Activated T-cell treated with anti-CD3 and anti-CD28 coated beads, Interleukin-2, amount 50 U/mL, for 24 hours (primary cell): ENCODE results near the gene TMEM45B.
"Not testable (repeated sequence)": the region's sequence is repeated elsewhere in the genome, so short reads cannot be mapped to it uniquely, and the experiment has no call there.

Experiments used
- DNase-seq: peaks from one replicate; pipeline ENCODE4 v3.0.0-alpha.2; 2020
- H3K27ac Mint-ChIP-seq: 2 replicates; pipeline ENCODE4 v1.8.0; 2020; ENCODE audit warnings: mild to moderate bottlenecking, mixed read lengths
- H3K27me3 Mint-ChIP-seq: 2 replicates; pipeline ENCODE4 v1.8.0; 2020; ENCODE audit warnings: mixed read lengths
- H3K36me3 Mint-ChIP-seq: 2 replicates; pipeline ENCODE4 v1.8.0; 2020; ENCODE audit warnings: low read depth, mixed read lengths
- H3K4me1 Mint-ChIP-seq: 2 replicates; pipeline ENCODE4 v1.8.0; 2020; ENCODE audit warnings: low read depth, mixed read lengths
- H3K4me3 Mint-ChIP-seq: 2 replicates; pipeline ENCODE4 v1.8.0; 2020; ENCODE audit warnings: mild to moderate bottlenecking, moderate library complexity, mixed read lengths
- H3K9me3 Mint-ChIP-seq: 2 replicates; pipeline ENCODE4 v1.8.0; 2020; ENCODE audit warnings: mixed read lengths

The TMEM45B gene

DNA sequence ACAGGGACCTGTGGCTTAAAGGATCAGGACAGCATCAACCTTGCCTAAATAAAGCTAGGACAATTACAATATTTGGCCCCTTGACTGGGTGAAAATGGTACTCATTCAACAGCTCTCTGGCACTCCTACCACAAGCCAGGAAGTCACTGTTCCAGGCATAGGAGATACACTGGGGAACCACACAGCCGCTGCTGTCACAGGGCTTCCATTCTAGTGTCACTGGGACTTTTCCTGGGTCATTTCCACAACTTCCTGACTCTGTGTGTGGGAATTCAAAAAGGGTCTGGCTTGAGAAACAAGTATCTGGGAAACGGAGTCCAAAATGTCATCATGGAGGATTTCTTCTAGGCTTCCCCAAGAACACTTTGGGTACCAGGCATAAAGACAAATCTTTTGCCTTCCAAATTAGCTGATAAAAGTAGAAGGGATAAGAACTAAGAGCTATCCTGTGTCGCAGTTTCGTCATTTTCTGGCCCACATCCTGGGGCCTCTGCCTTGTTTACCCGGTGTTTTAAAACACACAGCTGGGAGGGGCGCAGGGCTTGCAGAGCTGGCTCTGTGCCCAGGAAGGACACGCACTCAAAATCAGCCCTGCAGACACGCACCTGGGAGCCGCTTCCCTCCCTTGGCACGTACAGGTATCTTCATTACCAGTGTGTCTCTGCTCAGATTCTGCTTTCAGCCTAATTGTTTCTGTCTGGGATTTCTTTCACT, 38.0 kb downstream of the TMEM45B start:
- DNase-seq, result peak; percentile 46
- H3K9me3 Mint-ChIP-seq, result no peaks in the 10 kb centered on the region
- H3K4me1 Mint-ChIP-seq, result peaks cover 37% of the 10 kb centered on the region
- peak overlapping the region; percentile 86 for H3K27ac Mint-ChIP-seq
- H3K36me3 Mint-ChIP-seq, result peaks cover 18% of the 10 kb centered on the region
- H3K4me3 Mint-ChIP-seq, result peak overlapping the region; percentile 16
- no peaks in the 10 kb centered on the region for H3K27me3 Mint-ChIP-seq

DNA sequence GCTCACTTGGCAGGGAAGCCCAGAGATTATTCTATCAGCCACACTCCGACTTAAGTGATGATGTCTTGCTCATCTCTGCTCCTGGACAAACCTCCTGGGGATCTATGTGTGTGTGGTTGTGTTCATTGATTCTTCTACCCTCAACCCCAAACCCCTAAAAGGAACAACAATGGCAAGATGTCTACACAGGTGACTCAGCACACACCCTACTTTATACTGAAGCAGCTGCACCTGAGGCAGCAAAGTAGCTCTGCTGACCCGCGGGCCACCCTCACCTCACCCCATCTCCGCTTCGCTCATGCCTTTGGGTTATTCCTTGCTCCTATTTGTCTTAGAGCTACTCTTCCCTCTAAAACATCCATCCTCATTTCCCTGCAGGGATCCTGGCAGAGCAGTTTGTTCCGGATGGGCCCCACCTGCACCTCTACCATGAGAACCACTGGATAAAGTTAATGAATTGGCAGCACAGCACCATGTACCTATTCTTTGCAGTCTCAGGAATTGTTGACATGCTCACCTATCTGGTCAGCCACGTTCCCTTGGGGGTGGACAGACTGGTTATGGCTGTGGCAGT, 38.7 kb downstream of the TMEM45B start:
- Mint-ChIP-seq H3K9me3 (no peaks in the 10 kb centered on the region), H3K36me3 (peaks cover 24% of the 10 kb centered on the region), H3K4me1 (peaks cover 40% of the 10 kb centered on the region), H3K4me3 (peak overlapping the region; percentile 16), H3K27me3 (no peaks in the 10 kb centered on the region), H3K27ac (peak overlapping the region; percentile 86)
- no peak for DNase-seq

DNA sequence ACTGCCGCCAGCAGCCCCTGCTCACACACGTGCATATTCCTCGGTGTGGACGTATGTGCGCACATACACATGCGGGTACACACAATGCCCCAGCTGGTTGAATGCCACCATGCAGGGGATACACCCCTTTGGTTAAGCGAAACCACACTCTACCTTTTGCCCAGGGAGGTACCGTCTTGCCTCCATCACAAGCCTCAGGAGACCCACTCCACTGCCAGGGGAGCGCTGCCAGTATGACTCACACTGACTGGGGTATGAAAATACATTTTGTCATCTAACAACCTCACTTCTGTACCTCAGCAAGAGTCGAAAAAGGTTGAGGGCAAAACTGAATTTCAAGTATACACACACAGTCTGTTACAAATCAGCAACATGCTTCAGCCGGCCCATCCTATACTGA, 39.4 kb downstream of the TMEM45B start:
- Mint-ChIP-seq H3K4me3 (no peak overlapping the region), H3K27ac (no peak overlapping the region), H3K4me1 (peaks cover 47% of the 10 kb centered on the region), H3K36me3 (peaks cover 32% of the 10 kb centered on the region), H3K27me3 (no peaks in the 10 kb centered on the region), H3K9me3 (no peaks in the 10 kb centered on the region)
- no peak for DNase-seq

DNA sequence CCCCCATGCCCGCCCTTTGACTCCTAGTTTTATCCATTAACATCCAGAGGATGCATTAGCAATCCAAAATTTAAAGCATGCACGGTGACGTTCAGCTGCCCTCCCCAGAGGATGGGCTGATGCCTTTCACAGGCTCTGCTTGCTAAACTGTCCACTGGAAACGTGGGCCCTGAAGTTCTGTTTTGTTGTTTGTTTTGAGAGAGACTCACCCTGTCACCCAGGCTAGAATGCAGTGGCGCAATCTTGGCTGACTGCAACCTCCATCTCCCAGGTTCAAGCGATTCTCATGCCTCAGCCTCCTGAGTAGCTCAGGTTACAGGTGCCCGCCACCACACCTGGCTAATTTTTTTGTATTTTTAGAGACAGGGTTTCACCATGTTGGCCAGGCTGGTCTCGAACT, 40.4 kb downstream of the TMEM45B start:
- DNase-seq, result no peak
- Mint-ChIP-seq H3K27me3 (no peaks in the 10 kb centered on the region), H3K4me1 (peaks cover 54% of the 10 kb centered on the region), H3K27ac (no peak overlapping the region), H3K4me3 (no peak overlapping the region), H3K9me3 (no peaks in the 10 kb centered on the region), H3K36me3 (peaks cover 41% of the 10 kb centered on the region)

DNA sequence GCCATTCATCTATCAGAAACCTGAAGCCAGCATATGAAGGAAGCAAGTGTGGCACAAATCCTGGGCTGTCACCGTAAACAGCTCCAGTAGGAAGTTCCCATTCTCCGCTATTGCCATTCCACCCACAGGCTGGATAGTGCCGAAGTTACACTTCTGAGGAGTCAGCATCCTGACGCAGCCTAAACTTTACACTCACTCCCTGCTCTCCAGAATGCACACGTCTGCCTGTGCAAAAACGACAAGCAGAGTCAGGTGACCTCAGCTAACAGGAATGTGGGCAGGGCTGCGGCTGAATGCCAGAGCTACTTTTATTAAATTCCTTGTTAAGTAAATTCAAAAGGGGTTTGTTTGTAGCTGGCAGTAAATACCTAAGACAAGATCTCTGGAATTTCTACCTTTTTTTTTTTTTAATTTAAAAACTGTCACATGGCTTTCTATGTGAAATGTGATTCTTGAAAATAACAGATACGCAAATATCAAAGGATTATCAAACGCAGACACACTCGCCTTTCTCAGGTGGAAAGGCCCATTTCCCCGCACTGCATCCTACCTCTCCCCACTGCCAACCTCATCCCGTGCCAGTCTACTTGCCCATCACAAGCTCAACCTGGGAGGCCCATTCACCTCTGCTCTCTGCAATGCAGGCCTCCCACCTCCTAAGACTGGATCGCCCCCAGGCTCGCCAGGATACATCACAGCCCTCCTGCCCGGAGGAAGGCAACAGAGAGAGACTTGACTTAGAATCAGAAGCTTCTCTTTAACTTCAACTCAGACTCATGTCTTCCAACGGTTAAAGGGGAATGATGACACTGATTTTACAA, 46.3 kb downstream of the TMEM45B start:
- Mint-ChIP-seq H3K36me3 (peaks cover 93% of the 10 kb centered on the region), H3K4me3 (no peak overlapping the region), H3K27me3 (no peaks in the 10 kb centered on the region), H3K27ac (peak overlapping the region; percentile 75), H3K9me3 (no peaks in the 10 kb centered on the region), H3K4me1 (peaks cover 42% of the 10 kb centered on the region)
- no peak for DNase-seq

DNA sequence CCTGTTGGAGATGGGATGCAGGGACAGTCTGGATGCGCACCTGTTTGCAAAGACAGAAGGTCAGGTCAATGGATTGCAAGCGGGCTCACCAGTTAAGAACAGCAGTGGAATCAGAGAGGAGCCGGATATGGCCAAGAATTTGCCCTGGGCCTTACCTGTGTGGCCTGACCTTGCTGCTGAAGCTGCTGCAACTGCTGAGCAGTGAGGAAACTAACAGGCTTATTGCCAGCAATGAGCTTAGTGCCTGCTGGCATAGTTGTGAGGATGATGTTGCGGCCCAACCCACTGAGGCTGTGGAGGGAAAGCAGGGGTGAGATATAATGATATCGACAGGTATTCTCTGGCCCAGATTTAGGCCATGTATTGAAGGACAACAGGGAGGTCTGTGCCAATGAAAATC, 49.2 kb downstream of the TMEM45B start:
- no peaks in the 10 kb centered on the region for H3K9me3 Mint-ChIP-seq
- peaks cover 37% of the 10 kb centered on the region for H3K4me1 Mint-ChIP-seq

DNA sequence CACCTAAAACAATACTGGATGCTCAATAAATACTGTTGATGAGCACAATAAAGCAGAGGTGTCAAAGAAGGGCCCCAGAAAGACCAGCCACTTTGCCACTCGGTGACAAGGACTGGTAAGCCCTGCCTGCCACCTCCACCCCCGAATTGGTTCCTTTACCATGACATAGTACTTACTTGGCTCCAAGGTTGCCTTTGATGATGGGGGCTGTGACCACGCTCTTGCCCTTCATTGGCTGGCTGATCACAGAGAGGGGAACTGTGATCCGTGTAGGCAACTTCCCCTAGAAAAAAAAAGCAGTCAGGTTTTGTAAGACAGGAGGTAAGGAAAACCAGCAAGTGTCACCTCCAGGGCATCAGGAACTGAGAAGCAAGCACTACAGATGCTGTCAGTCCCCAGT, 50.1 kb downstream of the TMEM45B start:
- H3K4me1 Mint-ChIP-seq, result peaks cover 30% of the 10 kb centered on the region
- no peaks in the 10 kb centered on the region for H3K9me3 Mint-ChIP-seq
- no peak for DNase-seq
- peak overlapping the region; percentile 58 for H3K27ac Mint-ChIP-seq
- H3K27me3 Mint-ChIP-seq, result no peaks in the 10 kb centered on the region
- peaks cover 99% of the 10 kb centered on the region for H3K36me3 Mint-ChIP-seq
- H3K4me3 Mint-ChIP-seq, result no peak overlapping the region

More for the DNA sequence above, 49.2 kb downstream of the TMEM45B start:
- Mint-ChIP-seq H3K36me3 (peaks cover 99% of the 10 kb centered on the region), H3K4me3 (no peak overlapping the region), H3K27ac (peak overlapping the region; percentile 34), H3K27me3 (no peaks in the 10 kb centered on the region)
- no peak for DNase-seq

DNA sequence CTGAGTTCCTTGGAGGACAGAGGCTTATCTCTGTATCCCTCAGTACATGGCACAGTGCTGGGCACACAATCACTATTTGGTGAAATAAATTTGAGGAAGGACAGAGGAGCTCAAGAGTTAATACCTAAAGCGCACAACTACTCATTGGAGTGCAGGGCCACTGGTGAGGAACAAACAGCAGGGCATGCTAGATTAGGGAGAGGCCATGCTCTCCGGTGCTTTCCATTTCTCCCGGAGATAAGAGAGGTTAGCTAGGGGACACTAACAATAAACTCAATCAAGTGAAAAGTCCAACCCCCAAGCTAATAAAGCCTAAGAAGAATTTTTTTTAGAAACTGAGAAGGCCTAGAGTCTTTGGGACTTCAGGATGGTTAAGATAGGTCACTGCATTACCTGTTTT, 50.7 kb downstream of the TMEM45B start:
- H3K27ac Mint-ChIP-seq, result peak overlapping the region; percentile 58

DNA sequence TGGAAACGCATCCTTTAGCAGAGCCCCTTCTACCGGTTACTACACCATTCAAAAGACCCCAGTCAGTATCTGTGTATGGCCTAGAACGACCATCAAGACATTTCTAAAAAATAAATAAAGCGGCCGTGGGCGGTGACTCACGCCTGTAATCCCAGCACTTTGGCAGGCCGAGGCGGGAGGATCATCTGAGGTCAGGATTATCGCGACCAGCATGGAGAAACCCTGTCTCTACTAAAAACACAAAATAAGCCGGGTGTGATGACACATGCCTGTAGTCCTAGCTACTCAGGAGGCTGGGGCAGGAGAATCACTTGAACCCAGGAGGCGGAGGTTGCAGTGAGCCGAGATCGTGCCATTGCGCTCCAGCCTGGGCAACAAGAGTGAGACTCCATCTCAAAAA, 53.0 kb downstream of the TMEM45B start:
- not testable (repeated sequence) for DNase-seq

More for the DNA sequence above, 50.7 kb downstream of the TMEM45B start:
- Mint-ChIP-seq H3K4me3 (no peak overlapping the region), H3K9me3 (no peaks in the 10 kb centered on the region), H3K4me1 (peaks cover 25% of the 10 kb centered on the region), H3K27me3 (no peaks in the 10 kb centered on the region), H3K36me3 (peaks cover 99% of the 10 kb centered on the region)
- DNase-seq, result no peak

DNA sequence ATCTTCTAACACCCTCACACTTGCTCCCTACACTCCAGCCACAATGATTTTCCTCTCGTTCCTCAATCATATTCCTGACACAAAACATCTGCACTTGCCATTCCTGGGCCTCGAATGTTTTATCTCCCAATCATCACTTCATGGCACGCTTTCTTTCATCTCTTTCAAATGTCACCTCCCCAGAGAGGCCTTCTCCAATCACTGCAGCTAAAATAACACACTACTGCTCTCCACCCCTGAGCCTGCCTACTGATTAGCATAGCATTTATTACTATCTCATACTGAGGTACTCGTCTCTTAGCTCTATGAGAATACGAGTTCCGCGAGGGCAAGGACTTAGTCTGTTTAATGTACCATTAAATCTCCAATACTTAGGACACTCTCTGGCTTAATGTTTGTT, 56.3 kb downstream of the TMEM45B start:
- Mint-ChIP-seq H3K27me3 (no peaks in the 10 kb centered on the region), H3K4me3 (no peak overlapping the region), H3K4me1 (peaks cover 3% of the 10 kb centered on the region), H3K36me3 (peaks cover 100% of the 10 kb centered on the region), H3K27ac (no peak overlapping the region), H3K9me3 (no peaks in the 10 kb centered on the region)
- DNase-seq, result no peak

More for the DNA sequence above, 53.0 kb downstream of the TMEM45B start:
- H3K4me1 Mint-ChIP-seq, result peaks cover 13% of the 10 kb centered on the region
- H3K27me3 Mint-ChIP-seq, H3K27ac Mint-ChIP-seq, H3K9me3 Mint-ChIP-seq, H3K4me3 Mint-ChIP-seq: not testable (repeated sequence)
- H3K36me3 Mint-ChIP-seq, result peaks cover 100% of the 10 kb centered on the region

DNA sequence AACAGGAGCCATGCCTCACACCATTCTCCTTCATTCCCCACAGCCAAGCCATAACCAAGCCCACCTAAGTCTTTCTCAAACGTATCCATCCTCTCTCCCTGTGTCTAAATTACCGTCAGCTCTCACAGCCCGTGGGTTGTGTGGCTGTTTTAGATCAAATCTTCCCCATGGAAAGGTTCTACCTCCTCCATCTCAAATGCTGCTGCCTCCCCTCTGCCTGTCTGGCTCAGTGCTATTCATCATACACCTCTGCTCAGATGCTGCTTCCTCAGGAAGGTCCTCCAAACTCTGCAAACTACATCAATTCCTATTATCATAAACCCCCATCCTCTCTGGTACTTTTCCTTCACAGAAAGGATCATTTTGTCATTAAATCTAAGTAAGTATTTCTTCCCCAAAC, 64.7 kb downstream of the TMEM45B start:
- H3K4me3 Mint-ChIP-seq, result no peak overlapping the region
- no peaks in the 10 kb centered on the region for H3K27me3 Mint-ChIP-seq
- H3K9me3 Mint-ChIP-seq, result no peaks in the 10 kb centered on the region
- H3K27ac Mint-ChIP-seq, result no peak overlapping the region
- no peak for DNase-seq
- H3K36me3 Mint-ChIP-seq, result peaks cover 98% of the 10 kb centered on the region
- H3K4me1 Mint-ChIP-seq, result no peaks in the 10 kb centered on the region

DNA sequence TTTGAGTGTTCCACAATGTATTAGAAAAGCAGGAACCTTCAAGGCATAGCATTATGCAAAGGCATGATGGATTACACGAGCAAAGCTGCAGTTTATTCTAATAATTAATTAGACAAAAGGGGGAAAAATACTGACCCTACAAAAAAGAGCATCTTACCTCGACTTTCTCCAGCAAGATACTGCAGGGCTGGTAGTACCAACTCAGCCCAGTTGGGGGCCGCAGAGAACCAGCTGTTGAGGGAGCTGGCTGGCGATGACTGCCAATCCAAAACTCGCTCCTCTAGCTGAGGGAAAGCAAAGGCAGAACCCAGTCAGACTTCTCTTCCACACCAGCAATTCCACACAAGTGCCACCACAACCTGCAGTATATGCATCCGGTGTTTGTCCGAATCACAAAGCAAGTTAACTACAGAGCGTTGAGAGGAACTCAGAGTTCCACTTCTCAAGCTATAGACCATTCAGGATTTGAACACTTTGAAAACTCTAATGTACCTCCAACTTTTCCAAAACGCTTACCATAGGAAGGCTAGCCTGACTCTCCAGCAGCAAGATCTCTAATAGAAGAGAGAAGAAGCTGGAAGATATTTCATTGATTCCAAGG, 66.0 kb downstream of the TMEM45B start:
- H3K4me1 Mint-ChIP-seq, result no peaks in the 10 kb centered on the region
- peak; percentile 63 for DNase-seq
- H3K4me3 Mint-ChIP-seq, result no peak overlapping the region
- no peaks in the 10 kb centered on the region for H3K27me3 Mint-ChIP-seq
- no peak overlapping the region for H3K27ac Mint-ChIP-seq
- peaks cover 98% of the 10 kb centered on the region for H3K36me3 Mint-ChIP-seq
- no peaks in the 10 kb centered on the region for H3K9me3 Mint-ChIP-seq

DNA sequence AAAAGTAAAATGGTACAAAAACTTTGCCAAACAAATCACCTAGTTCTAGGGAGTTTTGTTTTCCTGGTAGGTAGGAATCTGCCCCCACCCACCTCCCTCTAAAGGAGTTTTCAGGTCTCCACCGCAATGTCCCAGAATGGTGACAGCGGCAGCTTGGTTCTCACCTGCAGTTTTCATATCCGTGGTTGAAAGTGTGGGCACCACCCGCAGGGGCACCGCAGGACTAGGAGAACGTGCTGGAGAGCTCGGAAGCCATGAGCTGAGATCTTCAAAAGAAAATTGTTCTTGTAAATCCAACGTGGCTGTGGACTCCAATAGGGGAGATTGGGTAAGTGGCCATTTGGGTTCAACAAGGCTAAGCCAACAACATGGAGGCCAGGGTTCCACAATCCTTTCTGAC, 68.9 kb downstream of the TMEM45B start:
- no peak for DNase-seq
- peaks cover 97% of the 10 kb centered on the region for H3K36me3 Mint-ChIP-seq
- H3K27ac Mint-ChIP-seq, result no peak overlapping the region
- no peaks in the 10 kb centered on the region for H3K9me3 Mint-ChIP-seq
- no peaks in the 10 kb centered on the region for H3K27me3 Mint-ChIP-seq
- peaks cover 16% of the 10 kb centered on the region for H3K4me1 Mint-ChIP-seq
- no peak overlapping the region for H3K4me3 Mint-ChIP-seq

DNA sequence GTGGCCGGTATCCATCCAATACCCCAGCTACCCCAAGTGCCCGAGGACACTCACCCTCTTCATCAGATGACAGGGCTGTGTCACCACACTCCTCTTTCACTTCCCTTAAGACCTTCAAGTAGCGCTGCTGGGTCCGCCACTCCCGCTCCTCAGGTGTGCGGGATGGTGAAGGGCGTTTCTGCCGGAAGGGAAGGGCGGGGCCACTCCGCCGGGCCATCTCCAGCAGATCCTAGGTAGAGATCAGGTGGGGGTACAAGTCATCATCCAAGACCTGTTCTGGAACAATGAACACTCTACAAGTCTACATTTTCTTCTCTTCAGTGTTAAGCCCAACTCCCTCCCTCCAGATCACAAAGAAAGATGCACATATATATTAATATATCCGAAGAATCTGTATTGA, 69.7 kb downstream of the TMEM45B start:
- no peak overlapping the region for H3K4me3 Mint-ChIP-seq
- no peak for DNase-seq
- peaks cover 24% of the 10 kb centered on the region for H3K4me1 Mint-ChIP-seq
- H3K36me3 Mint-ChIP-seq, result peaks cover 99% of the 10 kb centered on the region
- no peak overlapping the region for H3K27ac Mint-ChIP-seq
- H3K27me3 Mint-ChIP-seq, result no peaks in the 10 kb centered on the region
- no peaks in the 10 kb centered on the region for H3K9me3 Mint-ChIP-seq
